ENCODE results near the gene SLF1.

SLF1 gene

GRCh38 chr5:94667937-94668336, 49.5 kb downstream of the SLF1 start:
- no peak for DNase-seq

GRCh38 chr5:94670726-94671125, 52.3 kb downstream of the SLF1 start:
- DNase-seq, result no peak

GRCh38 chr5:94672746-94673145, 54.3 kb downstream of the SLF1 start:
- DNase-seq, result no peak

- no peak for DNase-seq
Observed at GRCh38 chr5:94674490-94675382, 56.3 kb downstream of the SLF1 start.

- DNase-seq, result no peak
Observed at GRCh38 chr5:94675965-94676618, 57.6 kb downstream of the SLF1 start.

- no peak for DNase-seq
Observed at GRCh38 chr5:94682814-94683520, 64.5 kb downstream of the SLF1 start.

GRCh38 chr5:94689908-94690307, 71.4 kb downstream of the SLF1 start:
- DNase-seq, result no peak

- no peak for DNase-seq
Observed at GRCh38 chr5:94690778-94691177, 72.3 kb downstream of the SLF1 start.

GRCh38 chr5:94691291-94691690, 72.8 kb downstream of the SLF1 start:
- DNase-seq, result no peak

- no peak for DNase-seq
Observed at GRCh38 chr5:94691949-94692348, 73.5 kb downstream of the SLF1 start.

- no peak for DNase-seq
Observed at GRCh38 chr5:94692581-94692980, 74.1 kb downstream of the SLF1 start.

- DNase-seq, result no peak
Observed at GRCh38 chr5:94693043-94693822, 74.8 kb downstream of the SLF1 start.

GRCh38 chr5:94693845-94694370, 75.4 kb downstream of the SLF1 start:
- DNase-seq, result no peak

- no peak for DNase-seq
Observed at GRCh38 chr5:94694671-94695070, 76.2 kb downstream of the SLF1 start.

GRCh38 chr5:94698197-94698596, 79.7 kb downstream of the SLF1 start:
- DNase-seq, result no peak

GRCh38 chr5:94699562-94699961, 81.1 kb downstream of the SLF1 start:
- DNase-seq, result no peak

GRCh38 chr5:94700592-94700991, 82.1 kb downstream of the SLF1 start:
- DNase-seq, result no peak

- no peak for DNase-seq
Observed at GRCh38 chr5:94702729-94703128, 84.3 kb downstream of the SLF1 start.

- no peak for DNase-seq
Observed at GRCh38 chr5:94705427-94705826, 87.0 kb downstream of the SLF1 start.

- DNase-seq, result no peak
Observed at GRCh38 chr5:94707359-94707758, 88.9 kb downstream of the SLF1 start.

- DNase-seq, result no peak
Observed at GRCh38 chr5:94709277-94709676, 90.8 kb downstream of the SLF1 start.

- DNase-seq, result no peak
Observed at GRCh38 chr5:94711785-94712184, 93.3 kb downstream of the SLF1 start.

GRCh38 chr5:94715768-94716167, 97.3 kb downstream of the SLF1 start:
- no peak for DNase-seq

Data from activated CD8-positive, alpha-beta memory T cell treated with anti-CD3 and anti-CD28 coated beads, Interleukin-2, amount 50 U/mL, for 48 hours (primary cell).